Mesenchymal stem cell (in vitro differentiated cells and primary cell): ENCODE measurements around the gene CDH4.

Experiments used
- DNase-seq: peaks from one replicate; pipeline ENCODE4 v3.0.0-alpha.2; 2013
- H2AFZ ChIP-seq: one replicate; pipeline ENCODE4 v1.6.1; 2013; ENCODE audit warnings: low read depth, mild to moderate bottlenecking, control low read depth, inconsistent platforms, low read length, moderate library complexity
- H2AK5ac ChIP-seq: 2 replicates; pipeline ENCODE4 v1.6.1; 2013; ENCODE audit warnings: low read length, moderate library complexity, mild to moderate bottlenecking, inconsistent platforms; ENCODE audit not compliant: severe bottlenecking
- H2BK120ac ChIP-seq: one replicate; pipeline ENCODE4 v1.6.1; 2013; ENCODE audit warnings: low read depth, mild to moderate bottlenecking, inconsistent platforms, low read length, moderate library complexity
- H2BK12ac ChIP-seq, 2 experiments: one replicate each; pipeline ENCODE4 v1.6.1; 2013; ENCODE audit warnings: inconsistent platforms in 2 of 2, low read length in 2 of 2, mild to moderate bottlenecking in 2 of 2, moderate library complexity in 2 of 2, control low read depth in 1 of 2
- H2BK15ac ChIP-seq: one replicate; pipeline ENCODE4 v1.6.1; 2013; ENCODE audit warnings: mild to moderate bottlenecking, low read depth, inconsistent platforms; ENCODE audit not compliant: poor library complexity, severe bottlenecking
- H2BK5ac ChIP-seq: 2 replicates; pipeline ENCODE4 v1.6.1; 2013; ENCODE audit warnings: low read depth, mild to moderate bottlenecking, low read length, control low read depth, inconsistent platforms; ENCODE audit not compliant: poor library complexity, severe bottlenecking
- H3K14ac ChIP-seq, 2 experiments: one replicate each; pipeline ENCODE4 v1.6.1; 2013; ENCODE audit warnings: inconsistent platforms in 2 of 2, low read length in 2 of 2, control low read depth in 1 of 2, mild to moderate bottlenecking in 1 of 2, moderate library complexity in 1 of 2
- H3K18ac ChIP-seq, 2 experiments: one replicate each; pipeline ENCODE4 v1.6.1; 2013; ENCODE audit warnings: inconsistent platforms in 2 of 2, low read length in 2 of 2, control low read depth in 1 of 2, low read depth in 1 of 2, mild to moderate bottlenecking in 1 of 2
- H3K23ac ChIP-seq, 2 experiments: one replicate each; pipeline ENCODE4 v1.6.1; 2013; ENCODE audit warnings: inconsistent platforms in 2 of 2, low read length in 2 of 2, mild to moderate bottlenecking in 2 of 2, moderate library complexity in 2 of 2, control low read depth in 1 of 2
- H3K27ac ChIP-seq: 2 replicates; pipeline ENCODE4 v1.5.1; 2013; ENCODE audit warnings: mild to moderate bottlenecking, moderate library complexity, low read length, control low read depth, inconsistent platforms; ENCODE audit not compliant: poor library complexity, severe bottlenecking
- H3K27me3 ChIP-seq, 2 experiments: 2 replicates each; pipeline versions ENCODE4 v1.6.1 to v1.7.0; 2013; ENCODE audit warnings: low read length in 2 of 2, mild to moderate bottlenecking in 2 of 2, moderate library complexity in 2 of 2, control low read depth in 1 of 2, inconsistent platforms in 1 of 2; ENCODE audit not compliant: control insufficient read depth in 1 of 2, insufficient read depth in 1 of 2
- H3K36me3 ChIP-seq, 2 experiments: 2 replicates each; pipeline versions ENCODE4 v1.6.1 to v1.7.0; 2013; ENCODE audit warnings: low read length in 2 of 2, control low read depth in 1 of 2, inconsistent platforms in 1 of 2, low read depth in 1 of 2, mild to moderate bottlenecking in 1 of 2; ENCODE audit not compliant: insufficient read depth in 2 of 2, control insufficient read depth in 1 of 2
- H3K4ac ChIP-seq, 2 experiments: one replicate each; pipeline ENCODE4 v1.6.1; 2013; ENCODE audit warnings: inconsistent platforms in 2 of 2, low read length in 2 of 2, mild to moderate bottlenecking in 2 of 2, moderate library complexity in 2 of 2, control low read depth in 1 of 2, low read depth in 1 of 2
- H3K4me1 ChIP-seq: 2 replicates; pipeline ENCODE4 v1.6.1; 2013; ENCODE audit warnings: low read depth, low read length, control low read depth; ENCODE audit not compliant: control insufficient read depth, insufficient read depth
- H3K4me2 ChIP-seq: 2 replicates; pipeline ENCODE4 v1.6.1; 2013; ENCODE audit warnings: low read length, mild to moderate bottlenecking, inconsistent platforms; ENCODE audit not compliant: poor library complexity, severe bottlenecking
- H3K4me3 ChIP-seq, 2 experiments: 2 replicates each; pipeline versions ENCODE4 v1.5.1 to v1.7.0; 2013; ENCODE audit warnings: low read length in 2 of 2, mild to moderate bottlenecking in 2 of 2, control low read depth in 1 of 2, low read depth in 1 of 2; ENCODE audit not compliant: insufficient read depth in 1 of 2
- H3K79me1 ChIP-seq: replicated peaks from 2 replicates; pipeline ENCODE4 v1.6.1; 2013; ENCODE audit warnings: mild to moderate bottlenecking, control low read depth, low read length, inconsistent platforms; ENCODE audit not compliant: poor library complexity, severe bottlenecking
- H3K9ac ChIP-seq: 2 replicates; pipeline ENCODE4 v1.7.0; 2013; ENCODE audit warnings: mild to moderate bottlenecking, low read length, moderate library complexity
- H3K9me3 ChIP-seq: 2 replicates; pipeline ENCODE4 v1.7.0; 2013; ENCODE audit warnings: mild to moderate bottlenecking, low read length; ENCODE audit not compliant: control insufficient read depth
- H4K8ac ChIP-seq: one replicate; pipeline ENCODE4 v1.6.1; 2013; ENCODE audit warnings: inconsistent platforms, mild to moderate bottlenecking, low read length, moderate library complexity
- H4K91ac ChIP-seq: one replicate; pipeline ENCODE4 v1.6.1; 2013; ENCODE audit warnings: mild to moderate bottlenecking, low read length, inconsistent platforms
- WGBS: methylation state at CpG from one replicate; pipeline ENCODE4 v1.1.7; 2013; ENCODE audit warnings: mixed read lengths; 5-methylcytosine and 5-hydroxymethylcytosine counted together

CDH4 gene

GRCh38 chr20:61888101-61888865 is 636.2 kb downstream of the CDH4 start:
- Histone ChIP-seq H2BK12ac (no peak overlapping the region), H3K9me3 (peaks cover 4% of the 10 kb centered on the region), H3K9ac (no peak overlapping the region), H3K4me1 (peaks cover 7% of the 10 kb centered on the region), H3K4me2 (no peak overlapping the region), H3K27me3 (peaks cover 0 to 8% of the 10 kb centered on the region in 2 experiments), H3K23ac (no peak overlapping the region), H3K27ac (no peak overlapping the region), H3K14ac (no peak overlapping the region), H2BK15ac (no peak overlapping the region), H2BK5ac (no peak overlapping the region), H3K36me3 (no peaks in the 10 kb centered on the region), H4K8ac (no peak overlapping the region), H2AK5ac (no peak overlapping the region), H3K4ac (no peak overlapping the region), H2AFZ (no peak overlapping the region), H4K91ac (no peak overlapping the region), H2BK120ac (no peak overlapping the region), H3K18ac (no peak overlapping the region), H3K79me1 (no peaks in the 10 kb centered on the region), H3K4me3 (no peak overlapping the region)
- DNase-seq: no peak
- WGBS: 91% methylated on average over 19 of the region's 19 CpGs

- Histone ChIP-seq H2BK12ac (no peak overlapping the region), H2AK5ac (no peak overlapping the region), H3K4me2 (no peak overlapping the region), H4K91ac (no peak overlapping the region), H2BK120ac (no peak overlapping the region), H3K18ac (no peak overlapping the region), H3K4me1 (no peaks in the 10 kb centered on the region), H2AFZ (no peak overlapping the region), H3K9me3 (peaks cover 4% of the 10 kb centered on the region), H3K36me3 (no peaks in the 10 kb centered on the region), H3K4ac (no peak overlapping the region), H2BK15ac (no peak overlapping the region), H3K79me1 (no peaks in the 10 kb centered on the region), H3K14ac (no peak overlapping the region), H3K23ac (no peak overlapping the region), H3K9ac (no peak overlapping the region), H3K27me3 (peaks cover 0 to 4% of the 10 kb centered on the region in 2 experiments), H3K4me3 (no peak overlapping the region), H3K27ac (no peak overlapping the region), H2BK5ac (no peak overlapping the region), H4K8ac (no peak overlapping the region)
- 91% methylated on average over 1 of the region's 1 CpG for WGBS
- DNase-seq: no peak
Measured at GRCh38 chr20:61889659-61890058, 637.6 kb downstream of the CDH4 start.

DNA sequence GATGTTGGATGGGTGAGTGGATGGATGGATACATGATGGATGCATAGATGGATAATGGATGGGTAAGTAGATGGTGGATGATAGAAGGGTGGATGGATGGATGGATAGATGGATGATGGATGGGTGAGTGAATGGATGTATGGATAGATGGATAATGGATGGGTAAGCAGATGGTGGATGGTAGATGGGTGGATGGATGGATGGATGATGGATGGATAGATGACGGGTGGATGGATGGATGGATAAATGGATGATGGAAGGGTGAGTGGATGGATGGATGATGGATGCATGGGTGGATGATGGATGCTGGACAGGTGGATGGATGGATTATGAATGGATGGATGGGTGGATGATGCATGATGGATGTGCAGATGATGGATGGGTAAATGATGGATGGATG is 638.1 kb downstream of the CDH4 start:
- no peak overlapping the region for H4K8ac ChIP-seq
- H2AFZ ChIP-seq: no peak overlapping the region
- no peak overlapping the region for H3K14ac ChIP-seq
- H3K4me3 ChIP-seq: no peak overlapping the region
- no peak overlapping the region for H3K9ac ChIP-seq
- H3K27ac ChIP-seq: no peak overlapping the region
- 0% methylated on average over 1 of the region's 1 CpG for WGBS
- H3K4me1 ChIP-seq: no peaks in the 10 kb centered on the region
- H2AK5ac ChIP-seq: no peak overlapping the region
- no peak overlapping the region for H2BK12ac ChIP-seq
- H3K4me2 ChIP-seq: no peak overlapping the region
- H3K36me3 ChIP-seq: no peaks in the 10 kb centered on the region
- no peak overlapping the region for H2BK15ac ChIP-seq
- no peak overlapping the region for H3K23ac ChIP-seq
- H3K18ac ChIP-seq: no peak overlapping the region
- H3K4ac ChIP-seq: no peak overlapping the region
- H2BK5ac ChIP-seq: no peak overlapping the region
- peaks cover 4% of the 10 kb centered on the region for H3K9me3 ChIP-seq
- H4K91ac ChIP-seq: no peak overlapping the region
- no peak overlapping the region for H2BK120ac ChIP-seq
- H3K79me1 ChIP-seq: no peaks in the 10 kb centered on the region
- no peak for DNase-seq
- H3K27me3 ChIP-seq: peaks cover 0 to 4% of the 10 kb centered on the region in 2 experiments

DNA sequence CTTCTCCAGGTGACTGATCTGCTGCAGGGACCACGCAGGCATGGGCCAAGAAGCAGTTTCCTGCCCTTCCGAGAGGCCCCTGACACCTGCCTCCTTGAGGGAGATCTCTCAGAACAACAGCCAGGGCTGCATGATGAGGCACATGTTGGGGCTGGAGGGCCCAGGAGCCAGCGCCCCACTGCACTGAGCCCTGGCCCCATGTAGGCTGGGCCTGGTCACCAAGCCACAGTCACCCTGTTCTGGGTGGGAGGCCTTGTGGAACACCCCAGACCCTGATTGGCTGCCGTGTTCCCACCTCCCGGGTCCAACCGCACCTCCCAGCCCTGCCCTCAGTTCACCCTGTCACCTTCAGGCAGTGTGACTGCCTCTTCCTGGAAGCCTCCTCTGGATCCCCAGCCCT is 639.4 kb downstream of the CDH4 start:
- 75% methylated on average over 6 of the region's 6 CpGs for WGBS
- Histone ChIP-seq H4K8ac (no peak overlapping the region), H3K9ac (no peak overlapping the region), H2BK15ac (no peak overlapping the region), H3K36me3 (peaks cover 0 to 3% of the 10 kb centered on the region in 2 experiments), H2AFZ (no peak overlapping the region), H2BK120ac (no peak overlapping the region), H2AK5ac (no peak overlapping the region), H3K79me1 (no peaks in the 10 kb centered on the region), H3K27me3 (peaks cover 4 to 5% of the 10 kb centered on the region in 2 experiments), H2BK12ac (no peak overlapping the region), H4K91ac (no peak overlapping the region), H3K18ac (no peak overlapping the region), H3K23ac (no peak overlapping the region), H3K4me1 (peaks cover 4% of the 10 kb centered on the region), H3K14ac (no peak overlapping the region), H3K4me3 (no peak overlapping the region), H3K9me3 (peaks cover 4% of the 10 kb centered on the region), H2BK5ac (no peak overlapping the region), H3K4ac (no peak overlapping the region), H3K4me2 (no peak overlapping the region), H3K27ac (no peak overlapping the region)
- no peak for DNase-seq
